Measurements from ENCODE around the gene PKHD1.

GRCh38 chr6:51625566-51625965, 461.8 kb downstream of the PKHD1 start:
- TF ChIP-seq POLR2AphosphoS5 (IDR thresholded peaks at IDR 0.05; ENCODE audit: low read depth, low read length), result no peak
- TF ChIP-seq CTCF (IDR thresholded peaks at IDR 0.05), result no peak
